Measurements from ENCODE around the gene KANK4.
"Not testable (repeated sequence)": the region's sequence is repeated elsewhere in the genome, so short reads cannot be mapped to it uniquely, and the experiment has no call there.

The KANK4 gene

GRCh38 chr1:62259551-62259950 lies 59.7 kb downstream of the KANK4 start:
- Histone ChIP-seq H3K4me1 (ENCODE audit: control insufficient read depth, insufficient read depth, low read length) (no peaks in the 10 kb centered on the region), H3K9ac (ENCODE audit: low read length in 2 of 2) (no peak overlapping the region), H3K36me3 (ENCODE audit: control insufficient read depth in 2 of 2, insufficient read depth in 2 of 2, low read length in 2 of 2) (no peaks in the 10 kb centered on the region), H3K27me3 (ENCODE audit: control insufficient read depth in 1 of 2, insufficient read depth in 2 of 2, low read length in 2 of 2) (no peaks in the 10 kb centered on the region), H3K27ac (ENCODE audit: low read length) (no peak overlapping the region), H3K4me3 (ENCODE audit: low read length in 2 of 2) (no peak overlapping the region), H3K9me3 (ENCODE audit: control insufficient read depth in 2 of 2, low read length in 2 of 2) (no peaks in the 10 kb centered on the region)

- Histone ChIP-seq H3K9ac (ENCODE audit: low read length in 2 of 2) (no peak overlapping the region), H3K36me3 (ENCODE audit: control insufficient read depth in 2 of 2, insufficient read depth in 2 of 2, low read length in 2 of 2) (no peaks in the 10 kb centered on the region), H3K4me1 (ENCODE audit: control insufficient read depth, insufficient read depth, low read length) (no peaks in the 10 kb centered on the region), H3K9me3 (ENCODE audit: control insufficient read depth in 2 of 2, low read length in 2 of 2) (no peaks in the 10 kb centered on the region), H3K27ac (ENCODE audit: low read length) (no peak overlapping the region), H3K27me3 (ENCODE audit: control insufficient read depth in 1 of 2, insufficient read depth in 2 of 2, low read length in 2 of 2) (no peaks in the 10 kb centered on the region), H3K4me3 (ENCODE audit: low read length in 2 of 2) (no peak overlapping the region)
Measured at GRCh38 chr1:62250126-62250726, 69.0 kb downstream of the KANK4 start.

GRCh38 chr1:62247391-62248168 lies 71.7 kb downstream of the KANK4 start:
- no peaks in the 10 kb centered on the region for H3K36me3 ChIP-seq (ENCODE audit: control insufficient read depth in 2 of 2, insufficient read depth in 2 of 2, low read length in 2 of 2)
- H3K9ac ChIP-seq (ENCODE audit: low read length in 2 of 2): no peak overlapping the region
- H3K9me3 ChIP-seq (ENCODE audit: control insufficient read depth in 2 of 2, low read length in 2 of 2): no peaks in the 10 kb centered on the region
- H3K27me3 ChIP-seq (ENCODE audit: control insufficient read depth in 1 of 2, insufficient read depth in 2 of 2, low read length in 2 of 2): no peaks in the 10 kb centered on the region
- no peak overlapping the region for H3K4me3 ChIP-seq (ENCODE audit: low read length in 2 of 2)
- H3K4me1 ChIP-seq (ENCODE audit: control insufficient read depth, insufficient read depth, low read length): no peaks in the 10 kb centered on the region
- no peak overlapping the region for H3K27ac ChIP-seq (ENCODE audit: low read length)

GRCh38 chr1:62245201-62245600 lies 74.0 kb downstream of the KANK4 start:
- H3K27ac ChIP-seq (ENCODE audit: low read length): no peak overlapping the region
- no peak overlapping the region for H3K4me3 ChIP-seq (ENCODE audit: low read length in 2 of 2)
- no peak overlapping the region for H3K9ac ChIP-seq (ENCODE audit: low read length in 2 of 2)
- peaks cover 2% of the 10 kb centered on the region for H3K4me1 ChIP-seq (ENCODE audit: control insufficient read depth, insufficient read depth, low read length)
- H3K9me3 ChIP-seq (ENCODE audit: control insufficient read depth in 2 of 2, low read length in 2 of 2): no peaks in the 10 kb centered on the region
- no peaks in the 10 kb centered on the region for H3K27me3 ChIP-seq (ENCODE audit: control insufficient read depth in 1 of 2, insufficient read depth in 2 of 2, low read length in 2 of 2)
- H3K36me3 ChIP-seq (ENCODE audit: control insufficient read depth in 2 of 2, insufficient read depth in 2 of 2, low read length in 2 of 2): no peaks in the 10 kb centered on the region

GRCh38 chr1:62244380-62244779 lies 74.9 kb downstream of the KANK4 start:
- H3K4me3 ChIP-seq (ENCODE audit: low read length in 2 of 2); H3K27ac ChIP-seq (ENCODE audit: low read length); H3K9ac ChIP-seq (ENCODE audit: low read length in 2 of 2); H3K27me3 ChIP-seq (ENCODE audit: control insufficient read depth in 1 of 2, insufficient read depth in 2 of 2, low read length in 2 of 2); H3K4me1 ChIP-seq (ENCODE audit: control insufficient read depth, insufficient read depth, low read length); H3K9me3 ChIP-seq (ENCODE audit: control insufficient read depth in 2 of 2, low read length in 2 of 2); H3K36me3 ChIP-seq (ENCODE audit: control insufficient read depth in 2 of 2, insufficient read depth in 2 of 2, low read length in 2 of 2): not testable (repeated sequence)

GRCh38 chr1:62241371-62242131 lies 77.7 kb downstream of the KANK4 start:
- peak overlapping the region in 1 of 2 donors; percentile 25 for H3K4me3 ChIP-seq (ENCODE audit: low read length in 2 of 2)
- no peak overlapping the region for H3K27ac ChIP-seq (ENCODE audit: low read length)
- H3K9me3 ChIP-seq (ENCODE audit: control insufficient read depth in 2 of 2, low read length in 2 of 2): no peaks in the 10 kb centered on the region
- peaks cover 2% of the 10 kb centered on the region for H3K4me1 ChIP-seq (ENCODE audit: control insufficient read depth, insufficient read depth, low read length)
- no peaks in the 10 kb centered on the region for H3K36me3 ChIP-seq (ENCODE audit: control insufficient read depth in 2 of 2, insufficient read depth in 2 of 2, low read length in 2 of 2)
- no peak overlapping the region for H3K9ac ChIP-seq (ENCODE audit: low read length in 2 of 2)
- H3K27me3 ChIP-seq (ENCODE audit: control insufficient read depth in 1 of 2, insufficient read depth in 2 of 2, low read length in 2 of 2): no peaks in the 10 kb centered on the region

GRCh38 chr1:62240651-62241370 lies 78.4 kb downstream of the KANK4 start:
- no peaks in the 10 kb centered on the region for H3K36me3 ChIP-seq (ENCODE audit: control insufficient read depth in 2 of 2, insufficient read depth in 2 of 2, low read length in 2 of 2)
- H3K9me3 ChIP-seq (ENCODE audit: control insufficient read depth in 2 of 2, low read length in 2 of 2): no peaks in the 10 kb centered on the region
- peaks cover 2% of the 10 kb centered on the region for H3K4me1 ChIP-seq (ENCODE audit: control insufficient read depth, insufficient read depth, low read length)
- H3K4me3 ChIP-seq (ENCODE audit: low read length in 2 of 2): no peak overlapping the region
- H3K27me3 ChIP-seq (ENCODE audit: control insufficient read depth in 1 of 2, insufficient read depth in 2 of 2, low read length in 2 of 2): no peaks in the 10 kb centered on the region
- H3K27ac ChIP-seq (ENCODE audit: low read length): no peak overlapping the region
- H3K9ac ChIP-seq (ENCODE audit: low read length in 2 of 2): no peak overlapping the region

- not testable (repeated sequence) for H3K36me3 ChIP-seq (ENCODE audit: control insufficient read depth in 2 of 2, insufficient read depth in 2 of 2, low read length in 2 of 2); H3K4me1 ChIP-seq (ENCODE audit: control insufficient read depth, insufficient read depth, low read length); H3K27ac ChIP-seq (ENCODE audit: low read length); H3K9ac ChIP-seq (ENCODE audit: low read length in 2 of 2); H3K9me3 ChIP-seq (ENCODE audit: control insufficient read depth in 2 of 2, low read length in 2 of 2); H3K27me3 ChIP-seq (ENCODE audit: control insufficient read depth in 1 of 2, insufficient read depth in 2 of 2, low read length in 2 of 2); H3K4me3 ChIP-seq (ENCODE audit: low read length in 2 of 2)
Measured at GRCh38 chr1:62239652-62240403, 79.4 kb downstream of the KANK4 start.

GRCh38 chr1:62238507-62238906 lies 80.7 kb downstream of the KANK4 start:
- H3K9me3 ChIP-seq (ENCODE audit: control insufficient read depth in 2 of 2, low read length in 2 of 2): no peaks in the 10 kb centered on the region
- no peak overlapping the region for H3K27ac ChIP-seq (ENCODE audit: low read length)
- H3K4me1 ChIP-seq (ENCODE audit: control insufficient read depth, insufficient read depth, low read length): peaks cover 2% of the 10 kb centered on the region
- H3K27me3 ChIP-seq (ENCODE audit: control insufficient read depth in 1 of 2, insufficient read depth in 2 of 2, low read length in 2 of 2): no peaks in the 10 kb centered on the region
- H3K4me3 ChIP-seq (ENCODE audit: low read length in 2 of 2): no peak overlapping the region
- no peak overlapping the region for H3K9ac ChIP-seq (ENCODE audit: low read length in 2 of 2)
- H3K36me3 ChIP-seq (ENCODE audit: control insufficient read depth in 2 of 2, insufficient read depth in 2 of 2, low read length in 2 of 2): no peaks in the 10 kb centered on the region

- H3K27ac ChIP-seq (ENCODE audit: low read length): no peak overlapping the region
- H3K9ac ChIP-seq (ENCODE audit: low read length in 2 of 2): no peak overlapping the region
- no peaks in the 10 kb centered on the region for H3K27me3 ChIP-seq (ENCODE audit: control insufficient read depth in 1 of 2, insufficient read depth in 2 of 2, low read length in 2 of 2)
- peaks cover 2% of the 10 kb centered on the region for H3K4me1 ChIP-seq (ENCODE audit: control insufficient read depth, insufficient read depth, low read length)
- no peak overlapping the region for H3K4me3 ChIP-seq (ENCODE audit: low read length in 2 of 2)
- no peaks in the 10 kb centered on the region for H3K36me3 ChIP-seq (ENCODE audit: control insufficient read depth in 2 of 2, insufficient read depth in 2 of 2, low read length in 2 of 2)
- H3K9me3 ChIP-seq (ENCODE audit: control insufficient read depth in 2 of 2, low read length in 2 of 2): no peaks in the 10 kb centered on the region
Measured at GRCh38 chr1:62237950-62238374, 81.3 kb downstream of the KANK4 start.
